ENCODE data around the gene TRMT10C.
"Not testable (repeated sequence)": the region's sequence is repeated elsewhere in the genome, so short reads cannot be mapped to it uniquely, and the experiment has no call there.

Gene TRMT10C

DNA sequence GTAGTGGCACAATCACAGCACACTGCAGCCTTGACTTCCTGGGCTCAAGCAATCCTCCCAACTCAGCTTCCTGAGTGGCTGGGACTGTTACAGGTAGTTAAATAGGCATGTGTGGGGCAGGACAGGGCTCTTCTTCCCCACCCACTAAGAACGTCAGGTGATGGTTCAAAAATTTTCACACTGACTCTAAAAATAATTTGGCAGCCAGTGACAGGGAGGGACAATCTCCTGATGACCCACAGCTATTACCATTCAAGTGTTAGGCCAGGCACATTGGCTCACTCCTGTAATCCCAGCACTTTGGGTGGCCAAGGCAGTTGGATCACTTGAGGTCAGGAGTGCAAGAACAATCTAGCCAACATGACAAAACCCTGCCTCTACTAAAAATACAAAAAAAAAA is 12.2 kb upstream of the TRMT10C start:
- DNase-seq, result no peak

DNA sequence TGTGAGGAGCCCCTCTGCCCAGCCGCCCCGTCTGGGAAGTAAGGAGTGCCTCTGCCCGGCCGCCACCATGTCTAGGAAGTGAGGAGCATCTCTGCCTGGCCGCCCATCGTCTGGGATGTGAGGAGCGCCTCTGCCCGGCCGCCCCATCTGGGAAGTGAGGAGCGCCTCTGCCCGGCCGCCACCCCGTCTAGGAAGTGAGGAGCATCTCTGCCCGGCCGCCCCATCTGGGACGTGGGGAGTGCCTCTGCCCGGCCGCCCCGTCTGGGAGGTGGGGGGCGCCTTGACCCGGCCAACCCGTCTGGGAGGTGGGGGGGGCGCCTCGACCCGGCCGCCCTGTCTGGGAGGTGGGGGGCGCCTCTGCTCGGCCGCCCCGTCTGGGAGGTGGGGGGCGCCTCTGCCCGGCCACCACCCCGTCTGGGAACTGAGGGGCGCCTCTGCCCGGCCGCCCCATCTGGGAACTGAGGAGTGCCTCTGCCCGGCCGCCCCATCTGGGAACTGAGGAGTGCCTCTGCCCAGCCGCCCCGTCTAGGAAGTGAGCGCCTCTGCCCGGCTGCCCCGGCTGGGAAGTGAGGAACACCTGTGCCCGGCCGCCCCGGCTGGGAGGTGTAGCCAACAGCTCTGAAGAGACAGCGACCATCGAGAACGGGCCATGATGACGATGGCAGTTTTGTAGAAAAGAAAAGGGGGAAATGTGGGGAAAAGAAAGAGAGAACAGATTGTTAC is 10.1 kb upstream of the TRMT10C start:
- DNase-seq, result not testable (repeated sequence)

- DNase-seq, result not testable (repeated sequence)
These were observed 8.3 kb upstream of the TRMT10C start for GRCh38 chr3:101553381-101553780.

DNA sequence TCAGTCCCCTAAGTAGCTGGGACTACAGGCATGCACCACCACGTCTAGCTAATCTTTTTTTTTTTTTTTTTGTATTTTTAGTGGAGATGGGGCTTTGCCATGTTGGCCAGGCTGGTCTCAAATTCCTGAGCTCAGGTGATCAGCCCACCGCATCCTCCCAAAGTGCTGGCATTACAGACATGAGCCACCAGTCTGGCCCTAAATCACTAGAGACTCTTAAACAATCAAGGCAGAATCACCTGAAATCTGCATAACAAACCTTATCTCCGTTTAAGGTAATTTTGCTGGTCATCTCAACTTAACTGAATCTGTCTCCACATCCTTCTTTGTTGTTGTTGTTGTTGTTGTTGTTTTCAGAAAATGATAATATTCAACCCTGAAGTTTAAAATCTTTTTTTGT is 5.6 kb upstream of the TRMT10C start:
- no peak for DNase-seq

- DNase-seq, result no peak
These were observed 6.1 kb downstream of the TRMT10C start for GRCh38 chr3:101567528-101568317.

DNA sequence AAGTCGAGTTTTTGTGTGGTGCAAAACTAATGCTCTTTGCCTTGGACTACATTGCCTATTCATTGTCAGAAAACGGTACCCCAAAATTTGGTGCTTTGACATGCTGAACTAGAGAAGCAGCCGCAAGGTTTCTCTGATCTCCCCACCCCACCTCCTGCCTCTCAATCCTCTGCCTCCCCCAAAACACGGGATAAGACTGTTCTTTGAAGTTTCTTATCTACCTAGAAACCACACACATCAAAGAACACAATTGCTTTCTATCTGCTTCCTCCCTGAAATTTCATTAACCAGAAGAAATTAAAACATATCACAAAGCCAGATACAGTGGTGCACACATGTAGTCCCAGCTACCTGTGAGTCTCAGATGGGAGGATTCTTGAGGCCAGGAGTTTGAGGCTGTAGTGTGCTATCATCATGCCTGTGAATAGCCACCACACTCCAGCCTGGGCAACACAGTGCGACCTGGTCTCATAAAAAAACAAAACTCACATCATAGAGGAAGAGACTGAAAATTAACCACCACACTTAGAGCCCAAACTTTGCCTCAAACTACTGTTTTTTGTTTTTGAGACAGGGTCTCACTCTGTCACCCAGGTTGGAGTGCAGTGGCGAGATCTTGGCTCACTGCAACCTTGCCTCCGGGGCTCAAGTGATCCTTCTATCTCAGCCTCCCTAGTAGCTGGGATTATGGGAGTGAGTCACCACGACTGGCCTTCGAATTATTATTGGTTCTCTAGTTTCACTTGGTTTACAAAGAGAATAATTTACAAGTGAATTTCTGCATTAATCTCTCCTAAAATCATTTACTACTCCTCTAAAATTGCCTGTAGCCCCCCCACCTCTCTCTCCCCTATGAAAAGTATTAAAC is 9.6 kb downstream of the TRMT10C start:
- DNase-seq, result no peak

- DNase-seq, result peak; percentile 97
These were observed 12.1 kb downstream of the TRMT10C start, which contains the start of gene PCNP for GRCh38 chr3:101573449-101574387. TSS of gene PCNP (plus strand) at chr3:101574180. CDS start at chr3:101574216, 36 bp downstream.

- peak; percentile 28 for DNase-seq
These were observed 12.9 kb downstream of the TRMT10C start for GRCh38 chr3:101574388-101575112.

- no peak for DNase-seq
These were observed 15.6 kb downstream of the TRMT10C start for GRCh38 chr3:101577286-101577685.

DNA sequence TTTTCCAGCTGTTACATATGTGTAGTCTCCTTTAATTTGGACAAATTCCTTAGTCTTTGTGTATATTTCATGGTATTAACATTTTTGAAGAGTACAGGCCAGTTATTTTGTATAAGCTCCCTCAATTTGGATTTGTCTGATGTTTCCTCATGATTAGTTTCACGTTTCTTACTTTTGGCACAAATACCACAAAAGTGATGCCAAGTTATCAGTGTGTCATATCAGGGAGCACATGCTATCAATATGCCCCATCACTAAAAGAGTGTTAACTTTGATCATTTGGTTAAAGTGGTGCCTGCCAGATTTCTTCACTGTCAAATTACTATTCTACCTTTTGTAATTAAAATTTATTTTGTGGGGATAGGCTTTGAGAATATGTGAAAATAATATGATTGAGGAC is 26.9 kb downstream of the TRMT10C start:
- no peak for DNase-seq

DNA sequence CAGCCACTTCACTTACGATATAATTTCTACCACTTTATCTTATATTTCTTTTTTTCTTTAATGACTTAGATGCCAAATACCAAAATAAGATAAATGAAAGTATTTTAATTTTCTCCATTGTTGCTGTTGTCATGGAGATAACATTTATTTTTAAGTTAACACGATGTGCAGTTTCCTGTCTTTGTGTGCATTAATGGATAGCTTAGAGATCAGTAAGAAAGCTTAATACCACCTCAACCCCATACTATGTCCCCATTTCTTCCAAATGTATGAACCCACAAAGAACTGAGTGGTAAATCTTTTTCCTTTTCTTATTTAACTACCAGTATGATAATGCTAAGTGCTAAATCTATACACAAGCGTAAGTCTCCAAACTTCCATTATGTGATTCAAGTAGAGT is 29.4 kb downstream of the TRMT10C start:
- DNase-seq, result no peak

GRCh38 chr3:101602731-101603130 is 41.1 kb downstream of the TRMT10C start:
- DNase-seq, result no peak

DNA sequence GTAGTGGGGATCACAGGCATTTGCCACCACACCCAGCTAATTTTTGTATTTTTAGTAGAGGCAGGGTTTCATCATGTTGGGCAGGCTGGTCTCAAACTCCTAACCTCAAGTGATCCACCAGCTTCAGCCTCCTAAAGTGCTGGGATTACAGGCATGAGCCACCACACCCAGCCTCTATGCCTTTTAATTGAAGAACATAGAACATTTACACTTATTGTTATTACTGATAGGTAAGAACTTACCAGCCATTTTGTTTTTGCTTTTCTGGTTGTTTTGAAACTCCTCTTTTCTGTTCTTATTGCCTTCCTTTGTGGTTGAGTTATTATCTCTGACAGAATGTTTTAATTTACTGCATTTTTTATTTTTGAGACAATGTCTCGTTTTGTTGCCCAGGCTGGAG is 41.5 kb downstream of the TRMT10C start:
- DNase-seq, result no peak

GRCh38 chr3:101605398-101605797 is 43.7 kb downstream of the TRMT10C start:
- DNase-seq, result not testable (repeated sequence)

GRCh38 chr3:101611023-101611422 is 49.4 kb downstream of the TRMT10C start:
- no peak for DNase-seq

GRCh38 chr3:101613014-101613413 is 51.3 kb downstream of the TRMT10C start:
- not testable (repeated sequence) for DNase-seq

- DNase-seq, result no peak
These were observed 53.9 kb downstream of the TRMT10C start for GRCh38 chr3:101615525-101615924.
